Spleen (tissue), 7 donors: ENCODE results near the gene KRT71.

Experiments used
- CTCF ChIP-seq, 11 experiments: fragments of 200-600 bp in 7 of 11; fragments of 450-650 bp in 4 of 11; sonication (generic) in 4 of 11; IDR thresholded peaks in 8 of 11; conservative IDR thresholded peaks in 3 of 11; 1 replicate in 7 of 11; 2 replicates in 4 of 11; pipeline versions ENCODE4 v1.4.0 to v1.8.0; 2016 to 2021; ENCODE audit warnings: antibody characterized with exemption in 11 of 11, inconsistent platforms in 4 of 11, mild to moderate bottlenecking in 1 of 11
- POLR2A ChIP-seq, 3 donors: fragments of 450-650 bp; IDR thresholded peaks; one replicate each; pipeline ENCODE4 v1.5.1; 2017; ENCODE audit warnings: antibody characterized with exemption in 3 of 3, mild to moderate bottlenecking in 1 of 3
- donor health status: DM: no; HTN: no; CAD: no; lungs with moderate emphysema.
- donor health status: DM: no; HTN: no; CAD: no.
- donor health status: DM: no; HTN: no; CAD: no.

GRCh38 chr12:52582486-52582885 is 29.5 kb upstream of the KRT71 start:
- TF ChIP-seq POLR2A (IDR thresholded peaks at IDR 0.05), result no peak
- TF ChIP-seq CTCF (IDR thresholded peaks at IDR 0.05 in 8 of 11, conservative IDR thresholded peaks at IDR 0.05 in 3 of 11), result no peak
